ENCODE results near the gene TBC1D9B. TPM values are rescaled to one million over a fixed set of nuclear protein-coding genes. Genes with fewer than 3 reads are reported as not detected.
A peak's percentile ranks its signal among the peaks of the same experiment; 100 is the strongest.

TBC1D9B gene
- total and polyA plus RNA-seq, 2 of the 13 experiments (the other 11 are each of a cell fraction or from before 2014, with no cell fraction given), result 35.0 to 50.0 TPM

DNA sequence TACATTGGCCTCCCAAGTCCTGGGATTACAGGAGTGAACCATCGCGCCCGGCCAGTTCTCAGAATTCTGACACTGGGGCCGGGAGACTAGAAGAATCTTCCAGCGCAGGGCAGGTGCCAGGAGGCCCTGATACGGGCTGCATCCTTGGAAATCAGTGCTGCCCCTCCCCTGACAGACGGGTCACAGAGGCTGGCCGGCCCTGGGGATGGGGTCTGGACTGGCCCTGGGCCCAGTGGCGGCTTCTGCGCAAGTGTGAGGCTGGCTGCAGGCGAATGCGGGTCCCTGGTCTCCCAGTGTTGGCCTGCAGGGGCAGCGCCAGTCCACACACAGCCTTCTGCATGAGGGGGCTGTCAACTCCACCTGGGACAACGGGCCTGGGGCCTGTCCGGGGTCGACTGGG is 831 bp upstream of the TBC1D9B start (continued):
- TF ChIP-seq ZNF225 (CRISPR knock-in tag; IDR thresholded peaks at IDR 0.05) (0 out of 2 replicates have a peak, but pooled peaks have one; percentile 32), RAD21 (CRISPR knock-in tag; IDR thresholded peaks at IDR 0.05) (peak; percentile 51; the same call in 1 of the 2 replicates), ZNF674 (CRISPR knock-in tag; IDR thresholded peaks at IDR 0.05; ENCODE audit: low read depth) (no peak), ZNF333 (CRISPR knock-in tag; IDR thresholded peaks at IDR 0.05; ENCODE audit: borderline replicate concordance) (peak; percentile 54; the same call in 1 of the 2 replicates), SRY (CRISPR knock-in tag; IDR thresholded peaks at IDR 0.05) (0 out of 2 replicates have a peak, but pooled peaks have one; percentile 24)
- TF ChIP-seq, protein P1, sequence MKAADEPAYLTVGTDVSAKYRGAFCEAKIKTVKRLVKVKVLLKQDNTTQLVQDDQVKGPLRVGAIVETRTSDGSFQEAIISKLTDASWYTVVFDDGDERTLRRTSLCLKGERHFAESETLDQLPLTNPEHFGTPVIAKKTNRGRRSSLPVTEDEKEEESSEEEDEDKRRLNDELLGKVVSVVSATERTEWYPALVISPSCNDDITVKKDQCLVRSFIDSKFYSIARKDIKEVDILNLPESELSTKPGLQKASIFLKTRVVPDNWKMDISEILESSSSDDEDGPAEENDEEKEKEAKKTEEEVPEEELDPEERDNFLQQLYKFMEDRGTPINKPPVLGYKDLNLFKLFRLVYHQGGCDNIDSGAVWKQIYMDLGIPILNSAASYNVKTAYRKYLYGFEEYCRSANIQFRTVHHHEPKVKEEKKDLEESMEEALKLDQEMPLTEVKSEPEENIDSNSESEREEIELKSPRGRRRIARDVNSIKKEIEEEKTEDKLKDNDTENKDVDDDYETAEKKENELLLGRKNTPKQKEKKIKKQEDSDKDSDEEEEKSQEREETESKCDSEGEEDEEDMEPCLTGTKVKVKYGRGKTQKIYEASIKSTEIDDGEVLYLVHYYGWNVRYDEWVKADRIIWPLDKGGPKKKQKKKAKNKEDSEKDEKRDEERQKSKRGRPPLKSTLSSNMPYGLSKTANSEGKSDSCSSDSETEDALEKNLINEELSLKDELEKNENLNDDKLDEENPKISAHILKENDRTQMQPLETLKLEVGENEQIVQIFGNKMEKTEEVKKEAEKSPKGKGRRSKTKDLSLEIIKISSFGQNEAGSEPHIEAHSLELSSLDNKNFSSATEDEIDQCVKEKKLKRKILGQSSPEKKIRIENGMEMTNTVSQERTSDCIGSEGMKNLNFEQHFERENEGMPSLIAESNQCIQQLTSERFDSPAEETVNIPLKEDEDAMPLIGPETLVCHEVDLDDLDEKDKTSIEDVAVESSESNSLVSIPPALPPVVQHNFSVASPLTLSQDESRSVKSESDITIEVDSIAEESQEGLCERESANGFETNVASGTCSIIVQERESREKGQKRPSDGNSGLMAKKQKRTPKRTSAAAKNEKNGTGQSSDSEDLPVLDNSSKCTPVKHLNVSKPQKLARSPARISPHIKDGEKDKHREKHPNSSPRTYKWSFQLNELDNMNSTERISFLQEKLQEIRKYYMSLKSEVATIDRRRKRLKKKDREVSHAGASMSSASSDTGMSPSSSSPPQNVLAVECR (CRISPR knock-in tag; IDR thresholded peaks at IDR 0.05; ENCODE audit: borderline replicate concordance), result 0 out of 2 replicates have a peak, but pooled peaks have one; percentile 24

DNA sequence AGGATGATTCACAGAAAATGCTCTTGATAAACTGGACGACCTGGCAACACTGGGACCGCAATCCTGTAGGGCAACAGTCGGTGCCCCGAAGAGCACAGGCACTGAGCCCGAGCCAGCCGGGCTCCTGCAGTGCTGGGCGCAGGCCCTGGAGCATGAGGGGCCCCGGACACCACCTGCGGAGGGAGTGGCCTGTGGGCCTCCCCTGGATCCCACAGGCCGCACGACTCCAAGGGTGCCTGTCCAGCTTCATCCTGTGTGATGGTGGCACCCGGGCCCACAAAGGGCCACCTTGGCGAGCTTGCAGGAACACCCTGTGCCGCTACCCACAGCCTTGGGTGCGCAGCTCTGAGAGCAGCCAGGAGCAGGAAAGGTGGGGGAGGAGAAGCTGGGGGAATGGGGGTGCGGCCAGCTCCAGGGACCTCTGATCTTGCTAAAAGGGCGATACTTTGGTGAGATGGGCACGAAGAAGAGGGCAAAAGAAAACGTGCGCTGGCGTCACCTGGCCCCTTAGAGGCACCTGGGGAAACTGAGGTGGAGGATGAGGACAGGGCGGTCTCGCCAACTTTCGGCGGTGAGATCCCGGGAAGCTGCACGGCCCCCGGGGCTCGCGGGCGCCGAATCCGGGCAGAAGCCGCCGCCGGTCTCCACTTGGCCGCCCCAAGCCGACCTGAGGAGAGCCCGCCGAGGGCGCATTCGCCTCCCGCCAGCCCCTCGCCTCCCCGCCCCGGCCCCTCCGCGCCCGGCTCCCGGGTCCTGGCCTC is 722 bp downstream of the TBC1D9B start:
- CTCF ChIA-PET (ENCODE audit: low intra/inter-chr PET ratio, low total read pairs), result no interaction called here
- intact Hi-C loops (cut with micrococcal nuclease; ENCODE audit: unreplicated experiment), result loop anchor here (5.0 to 10.0 kb wide), 2 partner anchors 142 to 165 kb away; partner anchors contain the start of gene RNF130
- Histone ChIP-seq H3K27ac (ENCODE audit: extremely low read length, insufficient read depth, low read length) (peak overlapping the region; percentile 36), H3K9ac (ENCODE audit: insufficient read depth, low read depth, low read length) (peak overlapping the region; percentile 76), H3K9me3 (ENCODE audit: low read length) (no peaks in the 10 kb centered on the region), H3K36me3 (replicated peaks in 1 of 2; ENCODE audit: control insufficient read depth in 1 of 2, insufficient read depth in 2 of 2, low read length in 2 of 2) (peaks cover 0 to 25% of the 10 kb centered on the region in 2 experiments; a peak in 3 of 5 replicates), H4K20me1 (ENCODE audit: insufficient read depth, low read length) (no peaks in the 10 kb centered on the region), H3K4me2 (ENCODE audit: low read depth, low read length) (peak overlapping the region; percentile 88), H2AFZ (ENCODE audit: low read length) (no peak overlapping the region), H3K4me1 (ENCODE audit: insufficient read depth, low read length) (peaks cover 18% of the 10 kb centered on the region), H3K27me3 (ENCODE audit: control insufficient read depth in 1 of 2, insufficient read depth in 2 of 2, low read length in 2 of 2) (no peaks in the 10 kb centered on the region), H3K79me2 (ENCODE audit: insufficient read depth, low read length) (peaks cover 18% of the 10 kb centered on the region), H3K4me3 (replicated peaks in 1 of 3; ENCODE audit: insufficient read depth in 1 of 3, low read depth in 2 of 3, low read length in 3 of 3) (peak overlapping the region; percentile 82 to 86 (median 85))
- 0% methylated on average over 9 of the region's 50 CpGs for WGBS (ENCODE audit: low lambda C conversion rate)
- DNase-seq (ENCODE audit: low spot score), result no peak
- in situ Hi-C loops (cut with HindIII; ENCODE audit: extremely low pct_ligation_motif_present, low pct_unique_long_range_greater_than_20kb), result no loop called here
- no peak for FAIRE-seq
- no TSS peak for BruUV-seq (replicated peaks)
- POLR2A ChIA-PET, result interaction anchor here (0.6 to 1.5 kb wide), 3 partner anchors 12 to 87 kb away, joined by 3 to 6 read pairs (median 3); partner anchors contain the start of gene SQSTM1
- ATAC-seq, result peak; percentile 48
- TF ChIP-seq SALL1 (CRISPR knock-in tag; IDR thresholded peaks at IDR 0.05), result 0 out of 2 replicates have a peak, but pooled peaks have one; percentile 37
- peak; percentile 73; the same call in 1 of the 2 replicates for TF ChIP-seq HNRNPL (IDR thresholded peaks at IDR 0.05; ENCODE audit: low read depth, low read length)
- TF ChIP-seq ZBTB8A (CRISPR knock-in tag; IDR thresholded peaks at IDR 0.05; ENCODE audit: borderline replicate concordance, low read depth), result no peak
- TF ChIP-seq ZNF382 (CRISPR knock-in tag; IDR thresholded peaks at IDR 0.05; ENCODE audit: borderline replicate concordance), result no peak
- TF ChIP-seq SKI (IDR thresholded peaks at IDR 0.05; ENCODE audit: partially characterized antibody), result no peak
- 0 out of 2 replicates have a peak, but pooled peaks have one; percentile 34 for TF ChIP-seq ZNF747 (CRISPR knock-in tag; IDR thresholded peaks at IDR 0.05; ENCODE audit: borderline replicate concordance)
- no peak for TF ChIP-seq PAF1 (CRISPR knock-in tag; IDR thresholded peaks at IDR 0.05)
- 0 out of 2 replicates have a peak, but pooled peaks have one; percentile 45 for TF ChIP-seq ZFP90 (CRISPR knock-in tag; IDR thresholded peaks at IDR 0.05; ENCODE audit: borderline replicate concordance)
- TF ChIP-seq, protein P2, sequence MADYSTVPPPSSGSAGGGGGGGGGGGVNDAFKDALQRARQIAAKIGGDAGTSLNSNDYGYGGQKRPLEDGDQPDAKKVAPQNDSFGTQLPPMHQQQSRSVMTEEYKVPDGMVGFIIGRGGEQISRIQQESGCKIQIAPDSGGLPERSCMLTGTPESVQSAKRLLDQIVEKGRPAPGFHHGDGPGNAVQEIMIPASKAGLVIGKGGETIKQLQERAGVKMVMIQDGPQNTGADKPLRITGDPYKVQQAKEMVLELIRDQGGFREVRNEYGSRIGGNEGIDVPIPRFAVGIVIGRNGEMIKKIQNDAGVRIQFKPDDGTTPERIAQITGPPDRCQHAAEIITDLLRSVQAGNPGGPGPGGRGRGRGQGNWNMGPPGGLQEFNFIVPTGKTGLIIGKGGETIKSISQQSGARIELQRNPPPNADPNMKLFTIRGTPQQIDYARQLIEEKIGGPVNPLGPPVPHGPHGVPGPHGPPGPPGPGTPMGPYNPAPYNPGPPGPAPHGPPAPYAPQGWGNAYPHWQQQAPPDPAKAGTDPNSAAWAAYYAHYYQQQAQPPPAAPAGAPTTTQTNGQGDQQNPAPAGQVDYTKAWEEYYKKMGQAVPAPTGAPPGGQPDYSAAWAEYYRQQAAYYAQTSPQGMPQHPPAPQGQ (CRISPR knock-in tag; IDR thresholded peaks at IDR 0.05; ENCODE audit: borderline replicate concordance), result no peak

All from HepG2 (cell line).